Heart left ventricle (tissue), 13 donors: Measurements from ENCODE around the gene PLCG2.

Source experiments
- CTCF ChIP-seq, 12 donors: fragments of 200-600 bp; sonication (generic) in 4 of 12; IDR thresholded peaks; one replicate each; pipeline versions ENCODE4 v1.5.0 to v1.8.0; 2018 to 2022; ENCODE audit warnings: antibody characterized with exemption in 12 of 12, mild to moderate bottlenecking in 5 of 12
- POLR2A ChIP-seq, 2 donors: fragments of 450-650 bp; IDR thresholded peaks; one replicate each; pipeline ENCODE4 v1.6.1; 2017; ENCODE audit warnings: antibody characterized with exemption in 2 of 2, mild to moderate bottlenecking in 2 of 2, moderate library complexity in 2 of 2
- donor health status: ischemic (EF 13 %, LVEDD 7.1; RV severe dilation, severe dysfunction).
- donor health status: DM: no; HTN: yes; CAD: no.
- donor health status: DM: no; HTN: no; CAD: no.
- donor health status: ischemic (EF 25% LVEDD 6.9; RV normal size, moderate dysfunction).
- donor health status: ischemic (EF 25% LVEDD 5.7; RV mildly dilated, moderate dysfunction).
- donor health status: ischemic (EF 35%, LVEDD 5.7; RV mildly dilated, moderate dysfunction).
- donor health status: nonischemic (EF 11% LVEDD 7.7; RV severe dilation, severe dysfunction).
- donor health status: DM: yes; HTN: yes; CAD: no.
- donor health status: PGD.
- donor health status: ischemic (EF 29% LVEDD 5.4; RV normal size, mild dysfunction).
- donor health status: nonischemic (EF 23%, LVEDD 6.1; RV moderate dilation, normal function).

- TF ChIP-seq CTCF (IDR thresholded peaks at IDR 0.05) (no peak), POLR2A (IDR thresholded peaks at IDR 0.05) (no peak)
Observed at GRCh38 chr16:81842564-81843242, 63.6 kb downstream of the PLCG2 start.
